GM21619 (cell line): Measurements from ENCODE around the gene CCDC28A.

Experiments used
- ATAC-seq: cut with Tn5 transposase; IDR thresholded peaks from one replicate; pipeline ENCODE4 v1.9.1; 2021; ENCODE audit not compliant: unreplicated experiment

Gene CCDC28A

GRCh38 chr6:138795809-138796603 is 22.4 kb downstream of the CCDC28A start, which contains the start of gene ECT2L:
TSS of gene ECT2L (plus strand) at chr6:138796087. CDS start at chr6:138813275, 17,188 bp downstream.
- ATAC-seq, result no peak

- no peak for ATAC-seq
Measured at GRCh38 chr6:138796771-138797170, 23.2 kb downstream of the CCDC28A start.

- ATAC-seq, result no peak
Measured at GRCh38 chr6:138797806-138798446, 24.4 kb downstream of the CCDC28A start.

- ATAC-seq, result no peak
Measured at GRCh38 chr6:138800377-138801150, 27.0 kb downstream of the CCDC28A start.

- no peak for ATAC-seq
Measured at GRCh38 chr6:138803331-138803730, 29.8 kb downstream of the CCDC28A start.

- ATAC-seq, result no peak
Measured at GRCh38 chr6:138803861-138804260, 30.3 kb downstream of the CCDC28A start.

- no peak for ATAC-seq
Measured at GRCh38 chr6:138805016-138805765, 31.6 kb downstream of the CCDC28A start.

- ATAC-seq, result no peak
Measured at GRCh38 chr6:138806889-138807288, 33.3 kb downstream of the CCDC28A start.

GRCh38 chr6:138809677-138810076 is 36.1 kb downstream of the CCDC28A start:
- no peak for ATAC-seq

GRCh38 chr6:138811866-138812265 is 38.3 kb downstream of the CCDC28A start:
- ATAC-seq, result no peak

- ATAC-seq, result no peak
Measured at GRCh38 chr6:138814179-138814834, 40.7 kb downstream of the CCDC28A start.

- ATAC-seq, result no peak
Measured at GRCh38 chr6:138815221-138815620, 41.7 kb downstream of the CCDC28A start.

- ATAC-seq, result peak; percentile 63
Measured at GRCh38 chr6:138815797-138816528, 42.4 kb downstream of the CCDC28A start.

- ATAC-seq, result no peak
Measured at GRCh38 chr6:138817799-138818198, 44.2 kb downstream of the CCDC28A start.

GRCh38 chr6:138818496-138819194 is 45.1 kb downstream of the CCDC28A start:
- peak; percentile 78 for ATAC-seq

- ATAC-seq, result no peak
Measured at GRCh38 chr6:138821519-138821918, 48.0 kb downstream of the CCDC28A start.

GRCh38 chr6:138824482-138825144 is 51.0 kb downstream of the CCDC28A start:
- ATAC-seq, result no peak

- no peak for ATAC-seq
Measured at GRCh38 chr6:138830248-138830647, 56.7 kb downstream of the CCDC28A start.

GRCh38 chr6:138832182-138832581 is 58.6 kb downstream of the CCDC28A start:
- ATAC-seq, result no peak
